HG03457 (cell line): ENCODE results near the gene ZBED1.
"Not testable (repeated sequence)": the region's sequence is repeated elsewhere in the genome, so short reads cannot be mapped to it uniquely, and the experiment has no call there.

ENCODE experiments used
- ATAC-seq: cut with Tn5 transposase; IDR thresholded peaks from one replicate; pipeline ENCODE4 v1.9.1; 2021; ENCODE audit warnings: moderate number of reproducible peaks; ENCODE audit not compliant: unreplicated experiment

Gene ZBED1

DNA sequence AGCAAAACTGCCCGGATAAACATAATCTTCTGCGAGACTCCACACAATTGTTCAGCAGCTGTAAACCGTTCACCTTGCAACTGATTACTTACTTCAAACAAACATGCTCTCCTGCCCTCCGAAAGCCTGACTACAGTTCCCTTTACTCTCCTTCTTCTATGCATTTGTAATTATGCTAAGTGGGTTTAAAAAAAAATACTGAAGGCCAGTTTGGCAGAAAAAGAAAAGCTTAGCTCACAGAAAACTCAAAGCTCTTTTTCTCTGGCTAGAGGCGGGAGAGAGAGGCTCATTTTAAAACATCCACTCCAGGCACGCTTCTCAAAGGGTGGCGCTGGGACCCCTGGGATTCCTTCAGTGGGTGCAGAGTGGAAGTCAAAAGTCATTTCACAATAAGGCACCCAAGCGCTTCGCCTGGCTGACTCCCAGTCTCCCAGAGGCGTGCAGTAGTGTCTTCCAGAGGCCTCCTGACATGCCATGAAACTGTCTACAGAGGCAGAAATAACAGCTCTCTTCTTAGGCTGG is 1.9 kb downstream of the ZBED1 start:
- no peak for ATAC-seq

DNA sequence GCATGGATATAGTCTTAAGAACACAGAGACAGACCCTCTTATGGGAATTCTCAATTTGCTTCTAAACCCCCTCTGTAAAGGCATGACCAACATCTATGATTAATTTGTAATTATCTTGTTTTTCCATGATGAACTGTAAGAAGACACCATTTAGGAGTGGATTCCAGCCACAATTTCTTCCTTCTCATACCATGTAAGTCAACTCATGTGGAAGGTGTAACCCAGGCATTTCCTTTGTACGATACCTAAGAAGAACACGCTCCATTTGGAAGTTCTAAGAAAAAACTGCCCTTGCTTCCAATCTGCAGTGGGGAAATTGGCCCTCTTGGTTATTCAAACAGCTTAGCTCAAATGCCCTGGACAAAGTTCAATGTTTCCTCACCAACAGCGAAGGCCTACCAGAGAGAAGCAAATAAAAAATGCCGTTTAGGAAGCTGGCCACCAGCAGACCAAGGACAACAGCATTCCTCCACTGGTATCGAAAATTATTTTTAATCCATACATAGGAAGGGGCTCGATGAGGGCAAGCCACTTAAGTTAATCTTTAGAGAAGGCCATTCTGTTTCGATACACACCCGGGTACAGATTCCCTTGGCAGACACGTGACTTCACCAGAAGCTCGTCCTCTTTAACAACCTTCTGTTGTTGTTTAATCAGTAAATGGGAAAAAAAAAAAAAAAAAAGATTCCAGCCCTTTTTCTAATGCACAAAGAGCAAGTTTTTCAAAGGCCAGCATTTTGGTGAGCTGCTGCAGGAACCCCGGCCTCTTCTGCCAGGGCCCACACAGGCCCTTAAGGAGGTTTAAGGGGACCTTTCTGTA is 2.6 kb downstream of the ZBED1 start:
- ATAC-seq = no peak

DNA sequence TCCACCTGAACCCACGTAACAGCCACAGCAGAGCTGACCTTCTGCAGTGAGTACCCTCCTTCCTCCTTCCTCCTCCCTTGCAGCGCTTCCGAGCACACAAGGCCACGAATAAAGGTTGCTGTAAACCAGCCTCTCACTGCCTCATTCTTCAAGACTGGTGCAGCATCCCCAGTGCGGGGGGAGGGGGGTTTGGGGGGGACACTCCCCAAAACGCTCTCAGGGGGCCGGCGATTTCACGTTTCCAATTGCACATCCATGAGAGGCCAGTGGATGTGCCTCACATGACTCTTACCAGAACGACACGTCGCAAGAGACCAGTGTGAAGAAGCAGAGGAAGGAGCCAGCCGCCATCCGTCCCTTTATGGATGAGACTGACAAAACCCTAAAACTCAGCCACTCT is 5.2 kb downstream of the ZBED1 start:
- no peak for ATAC-seq

- ATAC-seq = no peak
These were observed 8.1 kb downstream of the ZBED1 start for GRCh38 chrX:2492531-2493218.

DNA sequence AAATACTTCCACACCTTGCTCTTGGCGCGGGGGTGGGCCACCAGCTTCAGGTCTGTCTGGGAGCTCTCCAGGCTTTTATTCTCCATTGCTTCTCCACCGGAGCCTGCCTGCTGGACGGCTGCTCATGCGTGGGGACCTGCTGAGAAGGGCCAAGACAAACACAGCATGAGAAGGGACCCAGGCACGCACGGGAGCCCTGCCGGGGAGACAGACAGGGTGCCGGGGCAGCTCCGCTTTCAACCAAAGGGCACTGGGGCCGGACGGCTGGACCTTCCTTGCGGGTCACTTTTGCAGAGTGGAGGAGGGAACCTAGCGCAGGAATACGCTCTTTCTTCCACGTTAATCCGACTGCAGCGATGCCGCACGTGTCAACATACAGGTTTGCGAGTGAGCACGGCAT is 10.1 kb downstream of the ZBED1 start:
- no peak for ATAC-seq

DNA sequence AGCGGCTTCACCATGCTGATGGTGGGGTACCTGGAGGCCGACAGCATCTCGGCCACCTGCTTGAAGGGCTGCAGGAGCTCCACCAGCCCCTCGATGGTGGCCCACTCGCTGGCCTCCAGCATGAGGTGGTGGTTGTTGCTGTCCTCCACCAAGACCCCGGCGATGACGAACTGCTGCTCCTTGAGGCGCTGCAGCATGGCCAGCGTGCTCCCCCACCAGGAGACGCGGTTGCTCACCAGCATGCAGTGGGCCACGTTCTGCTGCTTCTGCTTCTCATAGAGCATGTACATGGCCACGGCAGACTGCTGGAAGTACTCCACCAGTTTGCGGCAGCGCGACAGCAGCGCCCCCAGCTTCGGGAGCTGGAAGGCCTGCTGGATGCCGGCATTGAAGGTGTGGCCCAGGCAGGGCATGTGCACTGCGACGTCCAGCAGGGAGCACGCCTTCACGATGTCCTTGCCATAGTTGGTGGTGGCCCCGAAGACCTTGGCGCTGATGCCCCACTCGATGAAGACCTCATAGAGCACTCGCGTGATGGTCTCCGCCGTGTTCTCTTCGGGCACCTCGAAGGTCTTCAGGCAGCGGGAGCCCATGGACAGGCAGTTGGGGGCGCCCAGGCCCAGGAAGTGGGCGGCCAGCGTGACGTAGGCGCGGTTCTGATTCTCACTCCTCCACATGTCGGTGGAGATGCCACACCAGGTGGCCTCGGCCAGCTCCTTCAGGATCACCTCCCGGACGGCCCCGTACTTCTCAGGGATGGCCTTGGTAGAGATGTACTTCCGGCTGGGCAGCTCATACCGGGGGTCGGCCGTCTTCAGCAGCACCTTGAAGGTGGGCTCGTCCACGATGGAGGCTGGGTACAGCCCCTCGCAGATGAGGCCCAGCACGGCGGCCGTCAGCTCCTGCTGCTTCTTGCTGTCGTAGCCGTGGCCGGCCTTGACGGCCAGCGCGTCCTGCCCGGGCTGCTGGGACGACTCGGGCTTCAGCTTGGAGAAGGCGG is 11.0 kb downstream of the ZBED1 start:
- ATAC-seq = no peak

- no peak for ATAC-seq
These were observed 12.0 kb downstream of the ZBED1 start for GRCh38 chrX:2488621-2489285.

DNA sequence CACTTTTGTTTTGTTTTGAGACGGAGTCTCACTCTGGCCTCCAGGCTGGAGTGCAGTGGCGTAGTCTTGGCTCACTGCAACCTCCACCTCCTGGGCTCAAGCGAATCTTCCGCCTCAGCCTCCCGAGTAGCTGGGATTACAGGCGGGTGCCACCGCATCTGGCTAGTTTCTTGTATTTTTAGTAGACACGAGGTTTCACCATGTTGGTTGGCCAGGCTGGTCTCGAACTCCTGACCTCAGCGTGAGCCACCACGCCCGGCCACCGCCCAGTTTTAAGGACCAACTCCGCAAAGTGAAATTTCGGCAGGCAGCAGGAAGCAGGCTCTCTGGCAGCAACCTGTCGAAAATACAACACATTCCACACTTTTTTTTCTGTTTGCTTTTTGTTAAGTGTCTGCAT is 13.4 kb downstream of the ZBED1 start:
- no peak for ATAC-seq

GRCh38 chrX:2486476-2487133 is 14.2 kb downstream of the ZBED1 start:
- ATAC-seq = no peak

GRCh38 chrX:2485789-2486345 is 14.9 kb downstream of the ZBED1 start:
- no peak for ATAC-seq

DNA sequence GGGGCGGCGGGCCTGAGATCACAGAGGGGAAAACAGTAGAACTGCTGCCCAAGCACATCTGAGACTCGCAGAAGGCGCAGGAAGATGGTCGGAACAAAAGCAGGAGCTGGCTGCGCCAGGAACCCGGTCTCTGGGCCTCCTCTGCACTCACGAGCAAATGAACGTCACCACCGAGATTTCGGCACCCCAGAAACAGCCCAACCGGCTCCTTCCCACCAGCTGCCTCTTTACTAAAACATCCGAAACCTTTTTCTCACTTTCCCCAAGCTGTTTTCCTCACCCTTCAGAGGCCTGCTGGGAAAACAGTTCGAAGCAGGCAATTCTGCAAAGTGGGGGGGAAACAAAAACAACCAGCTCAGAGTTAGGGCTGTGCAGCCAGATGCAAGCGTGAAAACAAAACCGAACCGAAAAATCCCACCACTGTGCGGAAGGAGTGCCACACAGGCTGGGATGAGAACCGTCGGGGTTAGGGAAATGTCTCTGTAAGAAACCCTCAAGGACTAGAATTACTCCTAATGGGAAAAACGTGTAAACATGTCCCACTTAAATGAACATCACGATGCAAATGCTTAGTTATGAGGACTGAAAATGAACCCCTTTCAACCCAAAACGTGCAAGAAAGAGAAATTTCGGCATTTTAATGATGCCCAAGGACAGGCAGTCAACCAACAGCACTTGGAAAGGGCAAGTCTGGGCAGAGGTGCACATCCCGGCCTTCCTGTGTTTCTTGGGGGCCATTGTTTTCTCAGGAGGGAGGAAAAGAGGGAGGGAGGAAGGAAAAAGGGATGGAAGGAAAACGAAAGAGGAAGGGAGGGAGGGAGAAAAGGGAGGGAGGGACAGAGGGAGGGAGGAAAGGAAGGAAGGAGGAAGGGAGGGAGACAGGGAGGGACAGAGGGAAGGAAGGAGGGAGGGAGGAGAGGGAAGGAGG is 15.8 kb downstream of the ZBED1 start:
- ATAC-seq = no peak

GRCh38 chrX:2484256-2484655 is 16.5 kb downstream of the ZBED1 start:
- no peak for ATAC-seq

DNA sequence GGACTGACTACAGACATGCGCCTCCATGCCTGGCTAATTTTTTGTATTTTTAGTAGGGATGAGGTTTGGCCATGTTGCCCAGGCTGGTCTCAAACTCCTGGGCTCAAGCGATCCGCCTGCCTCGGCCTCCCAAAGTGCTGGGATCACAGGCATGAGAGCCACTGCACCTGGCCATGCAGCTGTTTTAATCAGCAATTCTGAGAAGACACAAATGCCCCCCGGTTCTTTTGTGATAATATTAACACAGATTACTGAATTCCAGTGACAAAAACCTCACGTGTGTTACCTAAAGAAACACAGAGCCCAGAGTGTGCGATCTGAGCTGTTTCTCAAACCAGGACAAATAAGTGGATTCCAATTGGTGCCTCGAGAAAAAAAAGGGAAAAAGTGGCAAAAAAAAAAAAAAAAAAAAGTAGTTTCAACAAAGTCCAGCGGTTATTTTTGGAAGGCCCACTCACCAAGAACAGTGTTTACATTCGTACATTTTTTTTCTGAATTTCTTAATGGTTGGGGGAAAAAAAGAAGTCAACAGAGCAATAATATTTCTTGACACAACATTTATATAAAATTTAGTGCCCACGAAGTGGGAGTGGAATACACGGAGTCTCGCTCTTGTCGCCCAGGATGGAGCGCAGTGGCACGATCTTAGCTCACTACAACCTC is 17.2 kb downstream of the ZBED1 start:
- ATAC-seq = no peak

GRCh38 chrX:2481597-2481996 is 19.2 kb downstream of the ZBED1 start:
- not testable (repeated sequence) for ATAC-seq

DNA sequence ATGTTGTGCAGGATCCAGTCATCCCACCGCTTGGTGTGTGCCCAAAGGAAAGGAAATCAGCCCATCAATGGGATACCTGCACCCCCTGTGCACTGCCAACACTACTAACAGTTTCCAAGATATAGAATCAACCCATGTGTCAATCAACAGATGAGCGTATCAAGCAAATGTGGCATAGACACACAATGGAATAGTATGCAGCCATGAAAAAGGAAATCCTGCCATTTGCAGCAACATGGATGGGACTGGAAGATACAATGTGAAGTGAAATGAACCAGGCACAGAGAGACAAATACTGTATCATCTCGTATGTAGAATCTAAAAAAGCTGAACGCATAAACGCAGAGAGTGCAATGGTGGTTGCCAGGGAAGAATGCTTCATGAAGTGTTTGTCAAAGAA is 20.8 kb downstream of the ZBED1 start:
- not testable (repeated sequence) for ATAC-seq

DNA sequence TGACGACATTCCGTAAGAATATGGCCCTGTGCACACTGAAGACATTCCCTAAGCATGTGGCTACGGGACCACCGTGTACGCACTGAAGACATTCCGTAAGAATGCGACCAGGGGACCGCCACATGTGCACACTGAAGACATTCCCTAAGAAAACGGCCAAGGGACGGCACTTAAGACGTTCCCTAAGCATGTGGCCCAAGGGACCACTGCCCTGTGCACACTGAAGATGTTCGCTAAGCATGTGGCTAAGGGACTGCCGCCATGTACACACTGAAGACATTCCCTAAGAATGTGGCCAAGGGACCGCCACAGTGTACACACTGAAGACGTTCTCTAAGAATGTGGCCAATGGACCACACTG is 21.4 kb downstream of the ZBED1 start:
- ATAC-seq = no peak

- ATAC-seq = no peak
These were observed 22.0 kb downstream of the ZBED1 start for GRCh38 chrX:2478546-2479419.
